ENCODE results near the gene LRRC7. TPM values are rescaled to one million over a fixed set of nuclear protein-coding genes. Genes with fewer than 3 reads are reported as not detected.

Gene LRRC7
- polyA plus RNA-seq, 1 of the 3 experiments (the other 2 are of a cell fraction) = 0.02 TPM

- H4K20me1 ChIP-seq (ENCODE audit: insufficient read depth) = no peaks in the 10 kb centered on the region
- WGBS (ENCODE audit: low lambda C conversion rate) = 100% methylated on average over 1 of the region's 1 CpG
Observed at GRCh38 chr1:70150444-70150843, 582.7 kb downstream of the LRRC7 start.

GRCh38 chr1:70153739-70154138 lies 586.0 kb downstream of the LRRC7 start:
- Histone ChIP-seq H3K9me3 (no peaks in the 10 kb centered on the region), H3K4me2 (no peak overlapping the region), H3K27me3 (ENCODE audit: insufficient read depth) (no peaks in the 10 kb centered on the region), H3K4me1 (ENCODE audit: control insufficient read depth in 1 of 2, insufficient read depth in 2 of 2, low read depth in 1 of 2, low read length in 1 of 2) (no peaks in the 10 kb centered on the region; a peak in 1 of 4 replicates), H3K4me3 (ENCODE audit: low read depth in 2 of 2, low read length in 1 of 2) (no peak overlapping the region), H2AFZ (ENCODE audit: low read depth) (no peak overlapping the region), H3K27ac (ENCODE audit: low read depth in 2 of 2, low read length in 1 of 2) (no peak overlapping the region), H4K20me1 (ENCODE audit: insufficient read depth) (no peaks in the 10 kb centered on the region), H3F3A (replicated peaks; ENCODE audit: insufficient read depth) (peaks cover 13% of the 10 kb centered on the region), H3K79me2 (ENCODE audit: insufficient read depth) (no peaks in the 10 kb centered on the region), H3K9me2 (no peaks in the 10 kb centered on the region), H3K9ac (no peak overlapping the region), H3K36me3 (replicated peaks in 1 of 2; ENCODE audit: control insufficient read depth in 1 of 2, insufficient read depth in 2 of 2, low read length in 1 of 2) (peaks cover 22% of the 10 kb centered on the region in 2 experiments)
- POLR2A ChIA-PET = no interaction called here
- no peak for DNase-seq
- WGBS (ENCODE audit: low lambda C conversion rate) = 98% methylated on average over 3 of the region's 3 CpGs
- CTCF ChIA-PET = interaction anchor here (1.9 kb wide), 1 partner anchor 11 kb away, joined by 7 read pairs; no protein-coding TSS in a partner anchor
- TF ChIP-seq EZH2phosphoT487 (IDR thresholded peaks at IDR 0.05; ENCODE audit: borderline replicate concordance, low read depth) (no peak), SIN3A (IDR thresholded peaks at IDR 0.05; ENCODE audit: borderline replicate concordance, low read depth, low read length) (no peak), POLR2AphosphoS5 (IDR thresholded peaks at IDR 0.05; ENCODE audit: low read depth, low read length) (no peak), CTCF (IDR thresholded peaks at IDR 0.05) (no peak), RCOR1 (IDR thresholded peaks at IDR 0.05; ENCODE audit: low read length) (no peak), SMC3 (IDR thresholded peaks at IDR 0.05; ENCODE audit: low read depth, low read length) (no peak), TCF12 (IDR thresholded peaks at IDR 0.05) (no peak), EP300 (IDR thresholded peaks at IDR 0.05; ENCODE audit: borderline replicate concordance in 1 of 2, low read depth in 1 of 2, low read length in 1 of 2) (no peak), NFIC (IDR thresholded peaks at IDR 0.05; ENCODE audit: borderline replicate concordance) (no peak), RAD21 (IDR thresholded peaks at IDR 0.05; ENCODE audit: low read length) (no peak), CHD2 (IDR thresholded peaks at IDR 0.05; ENCODE audit: low read length, partially characterized antibody) (no peak), ZBTB33 (IDR thresholded peaks at IDR 0.05; ENCODE audit: borderline replicate concordance, low read depth) (no peak)

More at GRCh38 chr1:70150444-70150843, 582.7 kb downstream of the LRRC7 start:
- Histone ChIP-seq H3K4me2 (no peak overlapping the region), H3K4me3 (ENCODE audit: low read depth in 2 of 2, low read length in 1 of 2) (no peak overlapping the region), H3K36me3 (replicated peaks in 1 of 2; ENCODE audit: control insufficient read depth in 1 of 2, insufficient read depth in 2 of 2, low read length in 1 of 2) (peaks cover 24 to 25% of the 10 kb centered on the region in 2 experiments), H3K79me2 (ENCODE audit: insufficient read depth) (no peaks in the 10 kb centered on the region), H3K9ac (no peak overlapping the region), H3K4me1 (ENCODE audit: control insufficient read depth in 1 of 2, insufficient read depth in 2 of 2, low read depth in 1 of 2, low read length in 1 of 2) (no peaks in the 10 kb centered on the region), H3F3A (replicated peaks; ENCODE audit: insufficient read depth) (no peaks in the 10 kb centered on the region), H3K9me2 (no peaks in the 10 kb centered on the region), H3K9me3 (no peaks in the 10 kb centered on the region), H2AFZ (ENCODE audit: low read depth) (no peak overlapping the region), H3K27ac (ENCODE audit: low read depth in 2 of 2, low read length in 1 of 2) (no peak overlapping the region), H3K27me3 (ENCODE audit: insufficient read depth) (no peaks in the 10 kb centered on the region)
- TF ChIP-seq IRF3 (IDR thresholded peaks at IDR 0.05; ENCODE audit: low read depth, low read length) = no peak
- no peak for TF ChIP-seq SMC3 (IDR thresholded peaks at IDR 0.05; ENCODE audit: low read depth, low read length)
- TF ChIP-seq PBX3 (IDR thresholded peaks at IDR 0.05) = no peak
- TF ChIP-seq, protein P1, sequence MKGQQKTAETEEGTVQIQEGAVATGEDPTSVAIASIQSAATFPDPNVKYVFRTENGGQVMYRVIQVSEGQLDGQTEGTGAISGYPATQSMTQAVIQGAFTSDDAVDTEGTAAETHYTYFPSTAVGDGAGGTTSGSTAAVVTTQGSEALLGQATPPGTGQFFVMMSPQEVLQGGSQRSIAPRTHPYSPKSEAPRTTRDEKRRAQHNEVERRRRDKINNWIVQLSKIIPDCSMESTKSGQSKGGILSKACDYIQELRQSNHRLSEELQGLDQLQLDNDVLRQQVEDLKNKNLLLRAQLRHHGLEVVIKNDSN (IDR thresholded peaks at IDR 0.05; ENCODE audit: borderline replicate concordance, low read depth) = no peak
- no peak for TF ChIP-seq RFX5 (IDR thresholded peaks at IDR 0.05; ENCODE audit: low read length)
- TF ChIP-seq SIN3A (IDR thresholded peaks at IDR 0.05; ENCODE audit: borderline replicate concordance, low read depth, low read length) = no peak
- TF ChIP-seq ELF1 (IDR thresholded peaks at IDR 0.05) = no peak
- TF ChIP-seq GABPA (IDR thresholded peaks at IDR 0.05; ENCODE audit: low read depth) = no peak
- TF ChIP-seq EZH2phosphoT487 (IDR thresholded peaks at IDR 0.05; ENCODE audit: borderline replicate concordance, low read depth) = no peak
- DNase-seq = no peak
- CTCF ChIA-PET = interaction anchor here (1.3 to 2.6 kb wide), 3 partner anchors 12 to 59 kb away, joined by 3 to 10 read pairs (median 4); no protein-coding TSS in a partner anchor
- POLR2A ChIA-PET = no interaction called here

Data from SK-N-SH (cell line).